ENCODE data around the gene MMS19.
"Not testable (repeated sequence)": the region's sequence is repeated elsewhere in the genome, so short reads cannot be mapped to it uniquely, and the experiment has no call there.

The MMS19 gene

DNA sequence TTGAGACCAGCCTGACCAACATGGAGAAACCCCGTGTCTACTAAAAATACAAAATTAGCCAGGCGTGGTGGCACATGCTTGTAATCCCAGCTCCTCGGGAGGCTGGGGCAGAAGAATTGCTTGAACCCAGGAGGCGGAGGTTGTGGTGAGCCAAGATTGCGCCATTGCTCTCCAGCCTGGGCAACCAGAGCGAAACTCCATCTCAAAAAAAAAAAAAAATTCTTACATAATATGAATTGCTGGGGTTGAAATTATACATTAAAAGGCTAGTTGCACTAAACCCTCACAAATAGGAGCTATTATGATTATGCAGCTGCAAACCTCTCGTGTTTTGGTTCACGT is 74.5 kb downstream of the MMS19 start:
- DNase-seq: not testable (repeated sequence)

GRCh38 chr10:97416565-97416964 is 81.7 kb downstream of the MMS19 start:
- DNase-seq: no peak

DNA sequence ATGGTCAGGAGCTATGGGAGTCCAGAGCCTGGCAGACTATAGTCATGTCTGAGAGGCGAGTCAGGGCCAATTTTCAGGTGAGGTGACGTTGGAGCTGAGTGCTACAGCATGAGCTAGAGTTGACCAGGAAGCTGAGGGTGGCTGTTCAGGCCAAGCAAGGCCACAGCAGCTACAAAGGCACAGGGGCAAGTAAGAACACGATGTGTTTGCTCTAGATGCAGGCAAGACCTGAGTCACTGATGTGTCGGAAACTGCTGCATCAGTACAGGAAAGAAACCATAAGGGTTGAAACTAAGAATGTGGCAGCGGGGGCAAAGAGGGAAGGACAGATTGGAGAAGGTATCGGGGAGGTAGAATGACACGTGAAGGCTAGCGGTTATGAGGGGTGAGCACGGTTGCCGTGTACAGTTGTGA is 85.3 kb downstream of the MMS19 start:
- DNase-seq: no peak

DNA sequence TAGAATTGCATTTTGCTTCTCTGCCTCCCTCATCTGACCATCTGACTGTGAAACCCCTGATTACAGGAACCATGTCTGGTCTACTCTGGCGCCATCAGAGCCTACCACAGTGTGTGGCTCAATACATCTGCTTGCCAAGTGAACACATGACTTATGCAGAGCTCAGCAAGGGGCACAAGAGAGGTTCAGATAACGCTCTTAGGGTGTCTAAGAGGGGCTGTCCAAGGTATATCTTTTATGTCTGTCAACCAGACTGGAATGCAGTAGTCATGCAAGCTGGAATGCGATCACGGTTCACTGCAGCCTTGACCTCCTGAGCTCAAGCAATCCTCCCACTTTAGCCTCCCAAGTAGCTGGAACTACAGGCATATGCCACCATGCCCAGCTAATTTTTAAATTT is 86.8 kb downstream of the MMS19 start:
- DNase-seq: no peak

DNA sequence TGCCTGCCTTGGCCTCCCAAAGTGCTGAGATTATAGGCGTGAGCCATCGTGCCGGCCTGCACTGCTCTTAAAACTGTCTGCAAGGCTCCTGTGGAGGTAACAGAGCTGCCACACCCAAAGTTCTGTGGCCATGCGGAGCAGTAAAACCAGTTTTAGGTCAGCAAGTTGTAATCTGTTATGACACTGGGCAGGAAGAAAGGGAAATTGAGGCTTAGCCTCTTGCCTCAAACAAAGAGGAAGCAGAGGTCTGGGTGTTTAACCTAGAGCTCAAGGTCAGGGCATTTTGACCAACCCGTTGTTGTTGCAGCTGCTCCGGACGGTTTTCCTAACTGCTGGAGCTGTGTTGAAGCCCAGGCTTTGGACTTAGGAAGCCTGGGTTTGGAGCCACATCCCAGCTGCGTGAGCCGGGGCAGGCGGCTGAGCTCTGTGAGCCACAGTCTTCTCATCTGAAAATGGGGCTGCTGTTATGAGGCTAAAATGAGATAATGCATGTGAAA is 89.7 kb downstream of the MMS19 start:
- DNase-seq: no peak
